ENCODE results near the gene ASB7. TPM values are rescaled to one million over a fixed set of nuclear protein-coding genes. Genes with fewer than 3 reads are reported as not detected.

The ASB7 gene
- total RNA-seq, 1 experiment from 2014 or later = 14.1 TPM

- in situ Hi-C loops (cut with HindIII; ENCODE audit: low pct_unique_long_range_greater_than_20kb, low sequenced_read_pairs) = no loop called here
These were observed 9.5 kb upstream of the ASB7 start for GRCh38 chr15:100592898-100593297.

GRCh38 chr15:100593431-100593830, 9.0 kb upstream of the ASB7 start:
- in situ Hi-C loops (cut with HindIII; ENCODE audit: low pct_unique_long_range_greater_than_20kb, low sequenced_read_pairs) = no loop called here
- DNase-seq (ENCODE audit: low read depth, low spot score) = no peak

More at GRCh38 chr15:100592898-100593297, 9.5 kb upstream of the ASB7 start:
- peak; percentile 53 for DNase-seq (ENCODE audit: low read depth, low spot score)

- no peak for DNase-seq (ENCODE audit: low read depth, low spot score)
- in situ Hi-C loops (cut with HindIII; ENCODE audit: low pct_unique_long_range_greater_than_20kb, low sequenced_read_pairs) = no loop called here
These were observed 6.4 kb upstream of the ASB7 start for GRCh38 chr15:100595964-100596363.

DNA sequence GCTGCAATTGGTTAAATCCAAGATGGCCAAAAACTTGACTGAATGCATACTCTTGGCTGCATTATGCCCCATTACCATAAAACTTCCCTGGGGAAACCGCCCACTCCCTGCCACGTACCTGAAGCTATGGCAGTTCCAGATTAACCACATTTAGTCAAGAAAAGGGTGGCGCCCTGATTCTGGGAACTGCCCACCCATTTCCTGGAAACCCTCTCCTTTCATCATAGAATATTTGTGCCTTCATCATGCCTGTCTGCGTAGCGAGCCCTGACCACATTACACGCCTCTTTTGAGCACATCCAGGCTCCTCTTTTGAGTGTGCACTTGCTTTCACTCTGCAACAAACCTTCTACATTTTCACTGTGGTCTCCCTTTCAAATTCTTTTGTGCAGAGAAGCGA, 5.6 kb upstream of the ASB7 start:
- no peak for DNase-seq (ENCODE audit: low read depth, low spot score)
- in situ Hi-C loops (cut with HindIII; ENCODE audit: low pct_unique_long_range_greater_than_20kb, low sequenced_read_pairs) = no loop called here

DNA sequence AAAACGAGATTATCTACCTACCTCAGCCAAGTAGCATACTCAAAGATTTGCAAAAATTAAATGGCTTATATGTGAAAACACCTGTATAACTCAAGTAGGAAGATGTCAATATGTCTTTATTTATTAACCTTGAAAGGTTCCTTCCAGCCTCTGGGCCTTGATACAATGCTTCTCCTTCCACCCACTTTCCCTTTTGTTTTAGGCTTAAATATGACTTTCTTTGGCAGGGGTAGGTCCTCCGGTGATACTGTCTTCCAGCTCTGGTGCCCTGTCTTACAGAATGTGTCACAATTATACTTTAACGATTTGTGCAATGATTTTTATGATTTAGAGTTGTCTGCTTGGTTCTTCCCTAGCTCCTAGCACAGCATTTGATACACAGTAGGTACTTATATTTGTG, 4.5 kb upstream of the ASB7 start:
- in situ Hi-C loops (cut with HindIII; ENCODE audit: low pct_unique_long_range_greater_than_20kb, low sequenced_read_pairs) = no loop called here
- DNase-seq (ENCODE audit: low read depth, low spot score) = no peak

DNA sequence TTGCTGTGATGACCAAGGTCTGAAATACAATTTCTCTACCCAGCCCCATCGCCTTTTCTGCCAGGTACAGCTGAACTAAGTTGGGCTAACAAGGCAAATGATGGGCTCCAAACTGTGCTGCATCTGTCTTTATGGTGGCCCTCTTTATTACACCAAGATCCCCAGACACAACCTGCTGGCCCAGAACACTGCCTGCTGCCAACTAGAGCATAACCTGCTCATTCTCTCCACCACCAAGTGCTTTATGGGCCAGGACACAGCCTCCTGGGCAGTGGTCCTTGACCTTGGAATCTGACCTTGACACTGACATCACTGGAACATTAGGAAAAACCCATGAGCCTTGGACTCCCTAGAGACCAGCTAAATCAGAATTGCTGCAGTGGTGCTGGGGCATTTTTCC, 3.7 kb upstream of the ASB7 start:
- DNase-seq (ENCODE audit: low read depth, low spot score) = no peak
- in situ Hi-C loops (cut with HindIII; ENCODE audit: low pct_unique_long_range_greater_than_20kb, low sequenced_read_pairs) = no loop called here

- peak; percentile 55 for DNase-seq (ENCODE audit: low read depth, low spot score)
- in situ Hi-C loops (cut with HindIII; ENCODE audit: low pct_unique_long_range_greater_than_20kb, low sequenced_read_pairs) = no loop called here
These were observed 1.2 kb upstream of the ASB7 start for GRCh38 chr15:100601163-100601562.

DNA sequence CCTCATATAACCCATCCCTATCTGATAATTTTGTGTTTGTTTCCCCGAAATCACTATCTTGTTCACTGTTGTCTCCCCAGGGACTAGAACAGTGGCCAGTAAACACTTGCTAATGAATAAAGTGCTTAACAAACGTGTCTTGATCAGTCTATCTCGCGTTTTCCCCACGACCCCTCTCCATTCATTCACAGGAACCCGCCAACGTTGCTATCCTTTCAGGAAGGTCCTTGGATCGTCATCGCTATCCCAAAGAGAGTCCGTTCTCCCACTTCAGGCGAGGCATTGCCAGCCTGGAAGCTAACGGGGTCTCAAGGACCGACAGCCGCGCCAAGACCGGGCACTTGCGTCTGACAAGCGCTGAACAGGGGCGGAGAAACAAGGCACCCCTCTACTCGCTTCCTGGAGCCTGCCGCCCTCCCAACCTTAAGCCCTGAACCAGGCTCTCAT, 749 bp upstream of the ASB7 start:
- DNase-seq (ENCODE audit: low read depth, low spot score) = no peak
- in situ Hi-C loops (cut with HindIII; ENCODE audit: low pct_unique_long_range_greater_than_20kb, low sequenced_read_pairs) = no loop called here

GRCh38 chr15:100602823-100603393, 519 bp downstream of the ASB7 start:
- in situ Hi-C loops (cut with HindIII; ENCODE audit: low pct_unique_long_range_greater_than_20kb, low sequenced_read_pairs) = no loop called here
- DNase-seq (ENCODE audit: low read depth, low spot score) = peak; percentile 34

GRCh38 chr15:100612539-100612938, 10.2 kb downstream of the ASB7 start:
- DNase-seq (ENCODE audit: low read depth, low spot score) = no peak
- in situ Hi-C loops (cut with HindIII; ENCODE audit: low pct_unique_long_range_greater_than_20kb, low sequenced_read_pairs) = no loop called here

DNA sequence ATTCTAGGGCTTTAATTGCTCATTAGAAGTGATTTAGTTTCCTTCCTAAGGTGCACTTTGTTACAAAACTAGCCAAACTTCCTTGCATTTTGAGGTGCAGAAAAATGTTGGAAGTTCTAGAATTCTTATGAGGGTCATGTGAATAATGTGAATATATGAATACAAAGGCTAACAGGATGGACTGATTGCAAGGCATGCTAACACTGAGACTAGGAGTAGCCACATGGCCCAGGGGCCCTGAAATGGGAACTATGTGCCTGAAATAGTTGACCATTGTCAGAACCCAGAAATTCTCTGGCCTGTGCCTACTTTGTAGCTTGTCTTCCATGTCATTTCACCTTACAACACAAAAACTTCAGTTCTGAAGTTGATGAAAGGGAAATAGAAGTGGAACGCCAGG, 10.8 kb downstream of the ASB7 start:
- in situ Hi-C loops (cut with HindIII; ENCODE audit: low pct_unique_long_range_greater_than_20kb, low sequenced_read_pairs) = no loop called here
- DNase-seq (ENCODE audit: low read depth, low spot score) = no peak

DNA sequence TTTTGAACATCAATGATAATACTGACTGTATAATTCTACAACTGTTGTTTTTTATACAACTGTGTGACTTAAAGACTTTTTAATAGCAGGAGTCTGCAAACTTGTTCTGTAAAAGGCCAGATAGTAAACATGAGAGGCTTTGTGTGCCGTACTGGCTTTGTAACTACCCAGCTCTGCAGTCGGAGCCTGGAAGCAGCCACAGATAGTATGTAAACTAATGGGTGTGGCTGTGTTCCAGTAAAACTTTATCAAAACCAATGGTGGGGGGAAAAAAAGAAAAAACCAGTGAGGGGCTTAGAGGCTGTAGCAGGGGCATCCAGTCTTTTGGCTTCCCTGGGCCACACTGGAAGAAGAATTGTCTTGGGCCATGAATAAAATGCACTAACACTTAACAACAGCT, 11.9 kb downstream of the ASB7 start:
- no peak for DNase-seq (ENCODE audit: low read depth, low spot score)

DNA sequence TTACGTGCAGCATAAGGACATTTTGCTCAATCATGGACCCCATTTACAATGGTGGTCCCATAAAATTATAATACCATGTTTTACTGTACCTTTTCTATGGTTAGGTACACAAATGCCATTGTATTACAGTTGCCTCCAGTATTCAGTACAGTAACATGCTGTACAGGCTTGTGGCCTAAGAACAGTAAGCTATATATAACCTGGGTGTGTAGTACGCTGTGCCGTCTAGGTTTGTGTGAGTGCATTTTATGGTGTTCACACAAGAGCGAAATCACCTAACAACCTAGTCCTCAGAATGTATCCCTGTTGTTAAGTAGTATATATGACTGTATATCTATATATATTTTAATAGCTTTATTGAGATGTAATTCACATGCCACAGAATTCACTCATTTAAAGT, 12.5 kb downstream of the ASB7 start:
- no peak for DNase-seq (ENCODE audit: low read depth, low spot score)
- in situ Hi-C loops (cut with HindIII; ENCODE audit: low pct_unique_long_range_greater_than_20kb, low sequenced_read_pairs) = no loop called here

More for the DNA sequence above, 11.9 kb downstream of the ASB7 start:
- in situ Hi-C loops (cut with HindIII; ENCODE audit: low pct_unique_long_range_greater_than_20kb, low sequenced_read_pairs) = no loop called here

DNA sequence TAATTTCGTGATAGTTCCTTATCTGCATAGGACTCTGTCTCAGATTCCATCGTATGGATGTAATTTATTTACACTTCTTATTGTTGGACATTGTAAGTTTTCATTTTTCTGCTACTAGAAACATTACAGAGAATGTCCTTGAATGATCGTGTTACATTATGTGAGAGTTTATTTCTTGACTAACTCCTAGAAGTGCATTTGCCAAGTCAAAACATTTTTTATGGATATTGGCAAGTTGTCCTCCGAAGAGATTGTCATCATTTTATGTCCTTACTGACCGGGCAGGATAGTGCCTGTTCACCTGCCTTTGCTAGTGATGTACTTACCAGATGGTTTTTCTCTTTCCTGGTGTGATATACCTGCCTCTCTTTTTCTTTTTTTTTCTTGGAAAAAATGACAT, 13.4 kb downstream of the ASB7 start:
- DNase-seq (ENCODE audit: low read depth, low spot score) = no peak
- in situ Hi-C loops (cut with HindIII; ENCODE audit: low pct_unique_long_range_greater_than_20kb, low sequenced_read_pairs) = no loop called here

DNA sequence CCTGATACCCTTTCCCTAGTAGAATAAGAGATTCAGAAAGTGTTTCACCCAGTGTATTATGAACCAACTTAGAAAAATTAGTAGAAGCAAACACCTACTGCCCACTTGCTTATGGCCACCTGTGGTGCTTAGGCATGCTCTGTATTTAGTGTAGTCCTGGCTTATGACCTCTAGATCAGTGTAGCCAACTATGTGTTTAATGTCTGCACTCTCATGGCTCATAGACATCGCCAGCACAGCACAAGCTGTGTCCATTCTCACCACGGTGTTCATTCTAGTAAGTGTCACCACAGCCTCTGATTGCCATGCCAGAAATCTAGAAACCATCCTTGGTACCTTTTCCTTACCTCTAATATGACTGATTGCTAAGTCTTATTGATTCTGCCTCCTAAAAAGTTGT, 14.3 kb downstream of the ASB7 start:
- no peak for DNase-seq (ENCODE audit: low read depth, low spot score)
- in situ Hi-C loops (cut with HindIII; ENCODE audit: low pct_unique_long_range_greater_than_20kb, low sequenced_read_pairs) = no loop called here

GRCh38 chr15:100623301-100623700, 20.9 kb downstream of the ASB7 start:
- in situ Hi-C loops (cut with HindIII; ENCODE audit: low pct_unique_long_range_greater_than_20kb, low sequenced_read_pairs) = no loop called here

GRCh38 chr15:100627789-100628395, 25.5 kb downstream of the ASB7 start:
- peak; percentile 65 for DNase-seq (ENCODE audit: low read depth, low spot score)
- in situ Hi-C loops (cut with HindIII; ENCODE audit: low pct_unique_long_range_greater_than_20kb, low sequenced_read_pairs) = no loop called here

More at GRCh38 chr15:100623301-100623700, 20.9 kb downstream of the ASB7 start:
- DNase-seq (ENCODE audit: low read depth, low spot score) = no peak

GRCh38 chr15:100628746-100629145, 26.4 kb downstream of the ASB7 start:
- in situ Hi-C loops (cut with HindIII; ENCODE audit: low pct_unique_long_range_greater_than_20kb, low sequenced_read_pairs) = no loop called here
- no peak for DNase-seq (ENCODE audit: low read depth, low spot score)

GRCh38 chr15:100631831-100632230, 29.4 kb downstream of the ASB7 start:
- no peak for DNase-seq (ENCODE audit: low read depth, low spot score)
- in situ Hi-C loops (cut with HindIII; ENCODE audit: low pct_unique_long_range_greater_than_20kb, low sequenced_read_pairs) = no loop called here

- no peak for DNase-seq (ENCODE audit: low read depth, low spot score)
- in situ Hi-C loops (cut with HindIII; ENCODE audit: low pct_unique_long_range_greater_than_20kb, low sequenced_read_pairs) = no loop called here
These were observed 31.3 kb downstream of the ASB7 start for GRCh38 chr15:100633763-100634075.

Data from SK-MEL-5 (cell line).